ENCODE results near the gene INMT. TPM values are rescaled to one million over a fixed set of nuclear protein-coding genes. Genes with fewer than 3 reads are reported as not detected.

INMT gene
- polyA plus RNA-seq, 1 donor (not counting 4 experiments of a cell fraction or from before 2014, with no cell fraction given) = not detected

- Histone ChIP-seq H3K4me3 (ENCODE audit: control insufficient read depth in 2 of 3, extremely low read depth in 1 of 3, insufficient read depth in 2 of 3, low read depth in 1 of 3, low read length in 3 of 3) (peak overlapping the region; percentile 53 to 84 (median 72)), H3K27ac (ENCODE audit: control insufficient read depth, insufficient read depth, low read length) (no peak overlapping the region), H3K9ac (ENCODE audit: control insufficient read depth, extremely low read depth, insufficient read depth, low read length) (peak overlapping the region; percentile 6), H4K20me1 (ENCODE audit: control insufficient read depth, extremely low read depth, insufficient read depth, low read length) (no peaks in the 10 kb centered on the region), H3K4me1 (ENCODE audit: control insufficient read depth, extremely low read depth, insufficient read depth, low read length) (peaks cover 15% of the 10 kb centered on the region), H3K27me3 (ENCODE audit: control insufficient read depth, extremely low read depth, insufficient read depth, low read length) (no peaks in the 10 kb centered on the region), H3K4me2 (ENCODE audit: control insufficient read depth, extremely low read depth, insufficient read depth, low read depth, low read length) (peak overlapping the region; percentile 91), H3K9me3 (ENCODE audit: control insufficient read depth, low read depth, low read length) (no peaks in the 10 kb centered on the region), H2AFZ (ENCODE audit: control insufficient read depth, low read length) (peak overlapping the region; percentile 8), H3K36me3 (ENCODE audit: control insufficient read depth in 2 of 2, extremely low read depth in 1 of 2, insufficient read depth in 2 of 2, low read length in 2 of 2) (no peaks in the 10 kb centered on the region), H3K79me2 (ENCODE audit: control insufficient read depth, insufficient read depth, low read length) (no peaks in the 10 kb centered on the region), H3K9me1 (ENCODE audit: control insufficient read depth, extremely low read depth, insufficient read depth, low read length) (no peaks in the 10 kb centered on the region)
- dilution Hi-C loops (cut with MboI; ENCODE audit: extremely low pct_ligation_motif_present, low sequenced_read_pairs) = no loop called here
- TF ChIP-seq EZH2 (IDR thresholded peaks at IDR 0.05; ENCODE audit: low read length) (no peak), CTCF (optimal IDR thresholded peaks at IDR 0.05 in 1 of 3, IDR thresholded peaks at IDR 0.05 in 1 of 3, conservative IDR thresholded peaks at IDR 0.05 in 1 of 3; ENCODE audit: extremely low read depth in 1 of 3, insufficient read depth in 2 of 3, low read length in 3 of 3) (no peak)
- FAIRE-seq (no peak), DNase-seq (ENCODE audit: low read depth, low spot score) (no peak)
These were observed 18.9 kb downstream of the INMT start for GRCh38 chr7:30770845-30771173.

GRCh38 chr7:30771174-30771879, 19.4 kb downstream of the INMT start, which contains the start of gene MINDY4:
Gene MINDY4, plus strand, starts transcription at chr7:30771417. Its CDS starts 77 bp downstream, at chr7:30771494.
- DNase-seq (ENCODE audit: low read depth, low spot score) (no peak), FAIRE-seq (no peak)
- peak within 1 kb of the TSS; percentile 74 for H3K9ac ChIP-seq (ENCODE audit: control insufficient read depth, extremely low read depth, insufficient read depth, low read length)
- peak within 1 kb of the TSS; percentile 53 to 84 (median 72) for H3K4me3 ChIP-seq (ENCODE audit: control insufficient read depth in 2 of 3, extremely low read depth in 1 of 3, insufficient read depth in 2 of 3, low read depth in 1 of 3, low read length in 3 of 3)
- no peaks in the 10 kb centered on the region for H4K20me1 ChIP-seq (ENCODE audit: control insufficient read depth, extremely low read depth, insufficient read depth, low read length)
- no peaks in the 10 kb centered on the region for H3K36me3 ChIP-seq (ENCODE audit: control insufficient read depth in 2 of 2, extremely low read depth in 1 of 2, insufficient read depth in 2 of 2, low read length in 2 of 2)
- peaks cover 15% of the 10 kb centered on the region for H3K4me1 ChIP-seq (ENCODE audit: control insufficient read depth, extremely low read depth, insufficient read depth, low read length)
- peak within 1 kb of the TSS; percentile 51 for H3K27ac ChIP-seq (ENCODE audit: control insufficient read depth, insufficient read depth, low read length)
- H3K27me3 ChIP-seq (ENCODE audit: control insufficient read depth, extremely low read depth, insufficient read depth, low read length) = no peaks in the 10 kb centered on the region
- dilution Hi-C loops (cut with MboI; ENCODE audit: extremely low pct_ligation_motif_present, low sequenced_read_pairs) = no loop called here
- TF ChIP-seq EZH2 (IDR thresholded peaks at IDR 0.05; ENCODE audit: low read length) = no peak
- TF ChIP-seq CTCF (optimal IDR thresholded peaks at IDR 0.05 in 1 of 3, IDR thresholded peaks at IDR 0.05 in 1 of 3, conservative IDR thresholded peaks at IDR 0.05 in 1 of 3; ENCODE audit: extremely low read depth in 1 of 3, insufficient read depth in 2 of 3, low read length in 3 of 3) = peak in 2 of 3 experiments; percentile 6
- H3K4me2 ChIP-seq (ENCODE audit: control insufficient read depth, extremely low read depth, insufficient read depth, low read depth, low read length) = peak within 1 kb of the TSS; percentile 91
- peak within 1 kb of the TSS; percentile 81 for H2AFZ ChIP-seq (ENCODE audit: control insufficient read depth, low read length)
- no peaks in the 10 kb centered on the region for H3K9me1 ChIP-seq (ENCODE audit: control insufficient read depth, extremely low read depth, insufficient read depth, low read length)
- H3K79me2 ChIP-seq (ENCODE audit: control insufficient read depth, insufficient read depth, low read length) = no peaks in the 10 kb centered on the region
- H3K9me3 ChIP-seq (ENCODE audit: control insufficient read depth, low read depth, low read length) = no peaks in the 10 kb centered on the region

Data from keratinocyte (primary cell).